GM19240 (cell line): Measurements from ENCODE around the gene CIAPIN1.
A peak's percentile ranks its signal among the peaks of the same experiment; 100 is the strongest.

Experiments
- DNase-seq: peaks from one replicate; pipeline ENCODE4 v3.0.0; 2011; ENCODE audit warnings: low spot score; ENCODE audit not compliant: insufficient read length

The CIAPIN1 gene

DNA sequence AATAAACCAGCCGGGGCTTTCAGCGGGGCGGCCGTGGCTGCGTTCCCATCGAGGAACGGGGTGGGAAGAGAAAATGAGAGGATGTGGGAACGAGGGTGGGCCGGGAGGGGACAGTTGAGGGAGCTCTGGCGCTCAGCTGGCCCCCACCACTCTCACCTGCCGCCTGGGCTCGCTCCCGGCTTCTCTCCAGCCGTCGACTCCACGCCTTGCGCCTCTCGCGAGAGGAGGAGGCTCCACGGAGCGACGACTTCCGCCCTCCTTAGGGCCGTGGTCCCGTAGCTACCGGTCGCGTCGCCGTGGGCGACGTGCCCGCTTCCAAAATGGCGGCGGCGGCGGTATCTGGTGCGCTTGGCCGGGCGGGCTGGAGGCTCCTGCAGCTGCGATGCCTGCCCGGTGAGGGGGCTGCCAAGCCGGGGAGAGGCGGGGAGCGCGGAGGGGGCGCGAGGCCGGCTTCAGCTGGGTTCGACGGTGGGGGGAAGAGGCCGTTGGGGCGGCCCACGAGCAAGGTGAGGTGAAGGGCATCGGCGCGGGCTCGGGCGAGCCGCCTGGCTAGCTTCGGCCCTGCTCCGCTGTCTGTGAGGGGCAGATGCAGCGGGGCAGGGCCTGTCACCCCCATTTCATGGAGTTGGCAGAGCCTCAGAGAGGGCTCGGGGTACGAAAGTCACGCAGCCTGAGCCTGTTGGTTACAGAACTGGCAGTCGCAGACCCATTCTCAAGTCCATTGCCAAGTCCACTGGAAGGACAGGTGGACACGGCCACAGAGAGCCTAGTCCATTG lies at the start of gene CIAPIN1, which contains the start of gene COQ9:
Gene CIAPIN1 (minus strand): TSS at position 200 of the 777 bp plus-strand sequence. CDS start 6,457 bp downstream, outside the sequence.
Gene COQ9 (plus strand): TSS at position 294 of the 777 bp plus-strand sequence. CDS start 27 bp downstream, at position 321.
- peak; percentile 89 for DNase-seq

DNA sequence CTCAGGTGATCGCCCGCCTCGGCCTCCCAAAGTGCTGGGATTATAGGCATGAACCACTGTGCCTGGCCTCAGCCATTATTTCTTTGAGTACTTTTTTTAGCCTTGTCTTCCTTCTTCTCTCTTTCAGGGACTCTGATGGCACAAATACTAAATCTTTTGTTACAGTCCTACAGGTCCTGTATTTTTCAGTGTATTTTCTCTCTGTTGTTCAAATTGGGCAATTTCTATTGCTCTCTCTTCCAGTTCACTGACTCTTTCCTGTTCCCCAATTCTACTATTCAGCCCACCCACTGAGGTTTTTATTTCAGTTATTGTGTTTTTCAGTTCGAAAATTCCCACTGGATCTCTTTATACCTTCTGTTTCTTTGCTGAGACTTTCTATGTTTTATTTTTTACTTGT lies 46.6 kb upstream of the CIAPIN1 start:
- DNase-seq: no peak

DNA sequence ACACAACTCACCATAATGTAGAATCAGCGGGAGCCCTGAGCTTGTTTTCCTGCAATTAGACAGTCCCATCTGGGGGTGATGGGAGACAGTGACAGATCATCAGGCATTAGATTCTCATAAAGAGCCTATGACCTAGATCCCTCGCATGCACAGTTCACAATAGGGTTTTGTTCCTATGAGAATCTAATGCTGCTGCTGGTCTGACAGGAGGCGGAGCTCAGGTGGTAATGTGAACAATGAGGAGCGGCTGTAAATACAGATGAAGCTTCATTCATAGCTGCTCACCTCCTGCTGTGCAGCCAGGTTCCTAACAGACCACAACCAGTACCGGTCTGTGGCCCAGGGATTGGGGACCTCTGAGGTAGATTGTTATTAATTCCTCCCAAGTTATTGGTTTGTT lies 42.0 kb upstream of the CIAPIN1 start:
- no peak for DNase-seq

DNA sequence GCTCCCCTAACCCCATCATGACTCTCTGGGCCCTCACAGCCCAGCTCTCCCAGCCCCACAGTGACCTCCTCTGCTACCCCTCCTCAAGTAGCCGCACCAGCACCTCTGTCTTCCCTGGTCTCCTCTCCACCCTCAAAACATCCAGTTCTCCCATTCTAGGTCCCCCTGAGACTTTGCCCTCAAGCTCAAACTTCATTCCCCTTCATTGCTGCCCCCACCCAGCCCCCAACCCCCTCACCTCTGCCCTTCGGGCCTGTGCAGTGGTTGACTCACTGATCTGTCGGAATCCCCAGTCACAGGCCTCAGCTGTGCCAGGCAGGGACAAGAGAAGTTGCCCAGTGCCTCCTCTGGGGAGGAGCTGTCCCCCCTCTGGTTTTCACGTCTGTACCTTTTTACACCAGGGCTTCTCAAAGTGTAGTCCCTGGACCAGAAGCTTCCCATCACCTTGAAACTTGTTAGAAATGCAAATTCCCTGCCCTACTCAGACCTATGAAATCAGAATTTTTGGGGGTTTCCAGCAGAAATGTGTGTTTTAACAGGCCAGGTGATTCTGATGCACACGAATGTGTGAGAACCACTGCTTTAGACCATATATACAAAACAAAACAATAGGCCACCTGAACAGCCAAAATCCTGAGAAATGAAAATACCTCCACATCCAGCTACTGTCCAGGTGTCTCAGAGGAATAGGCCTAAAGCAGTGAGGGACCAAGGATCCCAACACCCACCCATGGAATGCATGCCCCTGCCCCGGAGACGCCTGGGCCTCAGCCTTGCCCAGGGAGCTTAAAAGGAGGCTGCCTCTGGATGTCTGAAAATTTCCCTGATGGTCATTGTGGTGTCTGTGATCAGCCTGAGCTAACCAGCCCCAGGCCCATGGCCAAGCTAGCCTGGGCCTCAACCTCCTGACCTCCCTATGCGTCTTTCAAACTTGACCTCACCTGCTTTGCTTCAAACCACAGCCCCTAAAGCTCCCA lies 40.0 kb upstream of the CIAPIN1 start:
- no peak for DNase-seq

DNA sequence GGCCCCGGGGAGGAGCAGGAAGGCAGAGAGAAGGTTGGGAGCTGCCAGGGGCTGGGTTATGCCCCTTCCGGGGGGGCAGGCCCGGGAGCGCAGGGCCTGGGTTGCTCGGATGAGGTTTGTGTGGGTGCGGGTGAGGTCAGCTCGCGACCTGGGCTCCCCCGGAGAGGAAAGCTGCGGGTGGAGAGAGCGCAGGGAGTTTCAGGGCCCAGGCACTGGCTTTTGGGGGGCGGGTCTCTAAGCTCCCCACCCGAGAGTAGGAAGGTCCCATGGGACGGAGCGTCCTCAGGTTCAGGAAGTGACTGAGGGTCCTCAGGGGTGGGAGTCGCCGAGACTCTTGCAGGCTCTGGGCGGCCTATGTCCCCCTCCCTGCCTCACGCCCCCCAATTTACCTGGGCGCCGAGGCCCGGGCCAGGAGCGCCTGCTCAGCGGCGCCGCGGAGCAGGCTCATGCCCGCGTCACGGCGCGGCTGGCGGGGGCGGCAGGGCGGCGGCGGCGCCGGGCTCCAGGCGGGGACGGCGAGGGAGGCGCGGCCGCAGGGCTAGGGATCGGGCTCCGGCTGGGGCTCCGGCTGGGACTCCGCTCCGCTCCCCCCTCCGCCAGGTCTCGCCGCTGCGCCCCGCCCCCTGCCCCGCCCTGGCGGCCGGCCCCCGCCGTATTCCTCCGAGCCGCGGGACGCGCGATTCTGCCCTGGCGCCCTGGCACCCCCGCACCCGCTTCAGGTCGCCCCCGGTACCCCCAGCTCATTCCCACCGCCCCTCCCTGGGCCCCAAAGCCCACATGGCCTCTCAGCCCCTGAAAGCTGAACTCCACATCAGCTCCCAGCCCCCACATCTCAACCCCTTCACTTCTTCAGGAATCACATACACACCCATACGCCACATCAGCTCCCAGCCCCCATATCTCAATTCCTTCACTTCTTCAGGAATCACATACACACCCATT lies 39.0 kb upstream of the CIAPIN1 start, which contains the start of gene DOK4:
Gene DOK4 (minus strand): TSS at position 578 of the 942 bp plus-strand sequence. CDS start 6,986 bp downstream, outside the sequence.
- DNase-seq: peak; percentile 85

DNA sequence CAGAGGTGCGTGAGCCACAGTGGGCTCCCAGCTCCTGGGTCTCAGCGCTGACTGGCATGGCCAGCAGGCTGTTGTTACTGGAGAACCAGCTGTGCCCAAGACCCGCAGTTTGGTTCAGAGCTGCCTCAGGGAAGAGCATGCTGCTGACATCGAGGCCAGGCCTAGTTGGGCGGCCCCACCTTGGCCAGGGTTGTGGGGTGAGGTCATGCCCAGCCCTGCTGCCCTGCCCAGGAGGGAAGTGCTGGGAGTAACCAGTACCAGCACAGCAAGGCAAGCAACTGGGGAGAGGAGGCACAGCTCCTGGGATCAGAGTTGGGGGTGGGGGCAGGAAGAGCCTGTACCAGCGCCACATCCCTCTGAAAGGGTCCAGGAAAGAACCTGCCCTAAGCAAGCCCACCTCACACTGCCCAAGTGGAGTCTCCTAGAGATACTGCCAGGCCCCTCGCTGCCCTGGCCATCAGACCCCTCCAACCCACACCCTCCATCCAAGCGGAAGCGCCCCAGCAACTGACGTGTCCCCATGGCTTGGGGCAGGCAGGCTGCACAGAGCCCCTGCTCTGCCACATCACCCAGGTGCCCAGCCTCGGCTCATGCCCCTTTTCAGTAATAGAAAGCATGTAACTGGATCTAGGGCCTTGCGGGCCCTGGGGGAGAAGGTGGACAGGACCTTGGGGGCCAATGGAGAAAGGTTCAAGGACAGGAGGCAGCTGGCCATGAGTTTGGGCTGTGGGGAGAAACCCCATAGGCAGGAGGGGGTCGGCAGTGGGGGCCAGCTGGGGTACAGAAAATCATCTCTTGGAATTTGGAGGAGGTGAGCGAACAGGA lies 38.1 kb upstream of the CIAPIN1 start:
- DNase-seq: no peak

DNA sequence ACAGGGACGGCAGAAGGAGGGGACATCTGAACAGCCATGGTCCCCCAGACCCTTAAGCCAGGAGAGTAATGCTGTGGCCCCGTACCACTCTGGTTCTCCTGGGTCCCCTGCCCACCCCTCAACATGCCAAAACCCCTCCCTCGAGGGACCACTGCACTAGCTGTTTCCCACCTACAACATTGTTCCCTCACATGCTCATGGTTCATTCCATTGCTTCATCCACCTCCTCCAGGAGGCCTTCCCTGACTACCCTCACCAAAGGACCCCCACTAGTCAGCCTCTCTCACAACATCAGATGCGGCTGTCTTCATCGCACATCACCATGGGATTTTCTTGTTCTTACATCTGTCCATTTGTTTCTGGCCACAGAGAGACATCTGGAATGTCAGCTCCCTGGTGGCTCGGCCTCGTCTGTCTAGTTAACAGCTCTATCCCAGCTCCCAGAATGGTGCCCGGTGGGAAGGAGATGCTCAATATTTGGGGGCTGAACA lies 37.4 kb upstream of the CIAPIN1 start:
- no peak for DNase-seq

DNA sequence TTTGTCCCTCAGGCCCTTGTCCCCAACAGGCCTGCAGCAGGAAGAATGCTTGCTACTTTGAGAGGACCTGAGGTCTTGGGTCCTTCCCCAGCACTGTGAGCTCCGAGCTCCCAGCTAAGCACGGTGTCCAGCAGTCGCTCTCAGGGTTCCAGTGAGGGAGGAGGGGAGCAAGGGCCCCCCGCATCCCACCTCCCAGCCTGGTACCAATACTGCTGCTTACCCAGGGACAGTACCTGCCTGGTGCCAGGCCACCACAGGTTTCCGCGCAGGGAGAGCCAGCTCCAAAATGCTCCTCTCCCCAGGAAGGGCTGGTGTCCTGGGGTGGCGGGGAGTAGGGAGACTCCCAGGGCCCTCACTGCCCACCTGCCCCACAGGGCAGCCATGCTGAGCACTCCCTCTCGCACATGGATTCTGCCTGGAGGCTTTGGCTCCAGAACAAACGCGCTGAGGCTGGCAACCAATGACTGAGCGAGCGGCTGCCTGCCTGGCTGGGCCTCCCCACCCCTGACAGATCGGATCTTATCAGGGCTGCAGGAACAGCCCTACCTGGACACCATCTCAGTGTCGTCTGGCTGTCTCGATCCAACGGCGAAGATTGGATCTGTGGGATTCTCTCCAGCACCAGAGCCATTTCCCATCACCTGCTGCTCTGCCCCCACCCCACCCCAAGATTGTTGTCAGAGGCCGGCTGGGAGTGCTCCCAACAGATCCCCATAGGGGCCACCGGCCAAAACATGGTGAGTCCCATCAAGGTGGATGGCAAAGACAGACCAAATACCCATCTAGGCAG lies 36.7 kb upstream of the CIAPIN1 start:
- DNase-seq: no peak

DNA sequence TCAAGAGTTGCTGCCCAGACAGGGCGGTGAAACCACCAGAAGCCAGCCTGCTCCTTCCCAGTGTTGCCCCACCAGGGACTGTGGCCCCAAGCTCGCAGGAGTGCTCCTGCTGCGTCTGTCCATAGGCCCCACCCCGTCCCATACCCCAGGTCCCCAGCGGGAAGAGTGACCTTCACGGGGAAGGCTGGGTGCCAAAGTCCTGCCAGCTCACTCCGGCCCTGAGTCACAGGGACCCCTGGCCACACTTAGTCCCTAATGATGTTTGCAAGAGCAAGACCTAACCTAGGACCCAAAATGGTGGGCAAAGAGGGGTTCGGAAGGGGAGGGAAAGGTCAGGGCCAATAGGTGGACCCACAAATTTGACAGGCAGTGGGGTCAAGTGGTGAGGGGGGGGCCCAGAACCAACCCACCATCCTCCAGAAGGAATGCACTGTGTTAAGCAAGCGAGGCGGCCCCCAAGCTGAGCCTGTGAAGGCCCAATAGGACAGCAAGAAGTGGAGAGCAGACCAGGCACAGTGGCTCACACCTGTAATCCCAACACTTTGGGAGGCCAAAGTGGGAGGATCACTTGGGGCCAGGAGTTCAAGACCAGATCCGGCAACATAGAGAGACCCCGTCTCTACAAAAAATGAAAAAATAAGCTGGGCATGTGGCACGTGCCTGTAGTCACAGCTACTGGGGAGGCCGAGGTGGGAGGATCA lies 35.8 kb upstream of the CIAPIN1 start:
- no peak for DNase-seq

DNA sequence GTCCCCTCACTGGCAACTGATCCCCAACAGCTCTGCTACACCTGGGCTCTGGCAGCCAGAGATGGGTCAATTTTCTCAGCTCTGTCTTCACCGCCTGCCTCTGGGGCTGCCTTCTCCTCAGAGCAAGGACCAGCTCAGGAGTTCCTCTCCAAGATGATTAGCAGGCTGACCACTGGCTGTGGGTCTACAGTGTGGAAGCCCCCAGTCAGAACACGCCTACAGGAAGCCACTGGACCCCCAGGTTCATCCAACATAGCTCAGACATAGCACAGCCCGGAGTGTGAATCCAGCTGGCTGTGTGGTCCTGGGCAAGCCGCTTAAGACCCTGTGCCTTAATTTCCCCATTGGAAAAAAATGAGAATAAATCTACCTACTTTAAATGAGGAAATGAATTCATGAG lies 34.2 kb upstream of the CIAPIN1 start:
- DNase-seq: no peak

DNA sequence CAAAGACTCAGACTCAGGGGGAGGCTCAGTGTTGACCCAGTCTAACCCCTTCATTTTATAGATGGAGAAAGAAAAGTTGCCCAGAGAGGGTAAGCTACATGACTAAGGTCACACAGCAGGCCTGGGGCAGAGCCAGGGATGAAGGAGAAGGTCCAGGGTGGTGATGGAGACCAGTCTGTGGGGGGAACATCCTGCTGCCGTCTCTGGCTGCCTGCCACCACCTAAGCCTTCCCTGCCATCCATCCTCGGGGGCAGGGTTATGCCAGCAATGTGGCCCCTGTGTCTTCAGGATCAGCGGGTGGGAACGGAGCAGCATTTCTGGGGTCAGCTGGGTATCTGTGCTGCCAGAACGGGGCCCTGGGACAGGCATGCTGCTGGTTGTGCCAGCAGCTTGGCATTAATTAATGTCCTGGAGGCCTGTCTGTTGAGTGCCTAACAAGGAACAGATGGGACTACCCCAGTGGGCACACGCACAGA lies 33.6 kb upstream of the CIAPIN1 start:
- DNase-seq: no peak

DNA sequence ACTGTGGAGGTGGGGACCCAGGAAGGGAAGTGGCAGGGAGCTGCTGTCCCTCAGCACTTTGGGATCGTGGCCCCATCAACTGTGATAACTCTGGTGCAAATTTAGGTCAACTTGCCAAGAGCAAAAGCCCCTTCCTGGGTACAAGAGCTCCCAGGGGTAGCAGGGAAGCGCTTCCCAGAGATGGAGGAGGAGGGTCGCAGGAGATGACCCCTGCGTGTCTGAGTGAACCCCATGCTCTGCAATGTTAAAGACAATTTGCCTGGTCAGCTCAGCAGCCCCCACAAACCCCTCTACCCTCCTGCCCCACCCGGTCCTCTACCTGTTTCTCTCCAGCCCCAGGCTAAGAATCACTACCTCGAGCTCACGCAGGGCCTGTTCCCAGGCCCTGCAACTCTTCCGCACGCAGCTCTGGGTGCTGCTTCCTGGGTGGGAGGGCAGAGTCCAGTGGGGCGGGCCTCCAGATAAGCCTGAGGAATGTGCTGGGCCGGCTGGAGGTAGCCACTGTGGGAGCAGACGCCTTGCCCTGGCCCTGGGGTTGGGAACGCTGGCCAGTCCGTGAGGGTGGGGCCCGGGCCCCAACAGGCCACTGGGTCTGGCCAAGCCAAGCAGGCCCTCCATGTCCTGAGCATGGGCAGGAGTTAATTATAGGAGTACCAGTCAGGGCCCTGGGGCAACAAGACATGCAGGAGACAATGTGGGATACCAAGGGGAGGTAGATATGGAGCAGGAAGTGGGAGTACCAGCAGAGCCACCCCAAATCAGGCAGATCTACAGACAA lies 33.0 kb upstream of the CIAPIN1 start:
- DNase-seq: no peak

DNA sequence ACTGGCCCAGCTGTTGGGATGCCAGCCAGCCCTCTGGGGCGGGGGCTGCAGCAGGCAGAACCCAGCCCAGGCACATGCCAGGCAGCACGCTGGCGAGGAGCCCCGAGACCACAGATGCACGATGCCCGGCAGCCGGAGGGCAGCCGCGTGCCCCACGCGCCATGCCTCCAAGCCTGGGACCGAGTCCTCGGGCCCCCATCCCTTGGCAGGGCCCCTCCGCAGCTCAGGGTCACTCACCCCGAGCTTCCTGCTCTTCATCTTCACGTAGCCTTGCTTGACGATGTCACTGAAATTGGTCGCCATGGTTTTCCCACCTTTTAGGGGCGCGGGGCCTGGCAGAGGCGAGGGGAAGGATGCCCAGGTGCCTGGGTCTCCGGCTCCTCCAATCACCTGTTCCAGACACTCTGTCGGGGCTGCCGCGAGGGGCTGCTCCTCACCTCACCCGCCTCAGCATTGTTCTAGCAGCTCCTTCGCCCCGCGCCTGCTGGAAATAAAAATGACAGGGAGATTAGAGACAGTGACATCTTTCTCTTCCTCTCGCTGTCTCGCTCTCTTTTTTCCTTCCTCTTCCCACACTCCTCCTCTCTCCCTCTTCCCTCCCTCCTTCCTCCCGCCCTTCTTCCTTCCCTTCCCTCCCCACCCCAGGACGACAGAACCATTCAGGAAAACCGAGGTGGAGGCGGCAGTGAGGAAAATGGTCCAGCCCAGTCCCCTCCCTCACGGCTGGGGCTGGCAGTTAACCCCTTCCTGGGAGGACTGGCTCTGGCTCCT lies 32.2 kb upstream of the CIAPIN1 start:
- DNase-seq: no peak

DNA sequence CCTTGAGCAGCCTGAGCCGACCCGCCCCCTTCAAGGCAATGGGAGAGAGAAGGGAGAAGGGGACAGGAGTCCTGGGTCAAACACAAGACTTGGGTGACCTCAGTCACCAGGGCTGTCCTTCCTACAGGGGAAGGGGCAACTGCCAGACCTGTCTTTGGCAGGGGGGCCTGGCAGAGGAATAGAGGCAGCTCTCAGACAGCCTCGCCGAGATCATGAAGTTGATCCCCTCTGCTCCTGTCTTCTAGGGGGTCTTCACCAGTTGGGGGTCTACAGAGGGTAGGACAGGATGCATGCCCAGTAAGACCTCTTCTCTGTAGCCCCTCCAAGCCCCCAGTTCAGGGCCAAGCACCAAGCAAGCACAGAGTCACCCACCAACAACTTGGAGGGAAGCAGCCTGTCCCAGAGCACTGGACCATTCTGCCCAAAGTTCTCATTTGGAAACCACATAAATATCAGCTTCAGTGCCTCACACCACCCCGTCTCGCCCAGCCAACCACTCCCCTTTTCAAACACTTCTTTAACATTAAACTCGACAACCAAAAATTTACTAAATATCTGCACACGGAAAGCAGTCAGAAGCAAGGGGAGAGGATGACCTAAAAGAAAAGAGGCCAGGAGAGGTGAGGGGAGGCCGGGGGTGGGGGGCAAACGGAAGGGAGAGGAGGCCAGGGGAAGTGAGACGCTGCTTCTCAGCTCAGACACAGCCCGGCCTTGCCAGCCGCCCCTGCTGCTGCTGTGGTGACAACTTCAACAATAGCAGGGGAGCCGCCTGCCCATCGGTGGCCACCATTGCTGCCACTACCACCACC lies 31.4 kb upstream of the CIAPIN1 start:
- no peak for DNase-seq

DNA sequence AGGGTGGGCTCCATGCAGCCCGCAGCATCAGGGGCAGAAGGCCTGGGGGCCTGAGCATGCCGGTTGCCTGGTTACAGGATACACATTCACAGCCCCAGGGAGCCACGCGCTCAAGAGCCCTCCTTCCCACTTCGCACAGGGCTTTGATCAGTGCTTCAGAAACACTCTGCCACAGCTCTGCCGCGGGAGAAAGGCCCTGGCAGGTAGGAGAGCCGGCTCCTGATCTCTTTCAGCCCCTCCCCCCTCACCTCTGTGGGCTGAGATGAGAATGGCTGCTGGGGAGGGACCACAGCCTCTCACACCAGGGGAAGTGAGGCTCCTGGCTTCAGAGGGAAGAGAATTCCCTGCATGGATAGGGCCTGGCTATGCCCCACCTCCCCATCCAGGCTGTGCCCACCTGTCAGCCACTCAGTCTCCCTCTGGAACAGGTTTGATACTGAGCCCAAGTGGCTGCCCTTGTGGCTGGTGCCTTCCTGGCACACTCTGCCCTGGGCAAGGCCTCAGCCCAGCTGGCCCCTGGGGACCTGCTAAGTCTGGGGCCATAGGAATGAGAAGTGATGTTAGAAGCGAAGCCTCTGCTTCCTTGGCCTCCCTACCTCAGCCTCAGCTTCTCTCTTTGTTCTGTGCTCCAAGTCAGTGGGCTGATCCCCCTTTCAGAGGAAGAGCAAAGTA lies 30.5 kb upstream of the CIAPIN1 start:
- DNase-seq: no peak
